HEK293T (cell line): ENCODE results near the gene TOP3B.
A peak's percentile ranks its signal among the peaks of the same experiment; 100 is the strongest.

Experiments
- CTCF ChIA-PET: fragments of 350-600 bp; formaldehyde crosslinking; extraction: SDS; loops from one replicate; lab custom pipeline; 2021; ENCODE audit warnings: antibody characterized with exemption, inconsistent platforms; lab: Yijun Ruan, JAX
- POLR2A ChIA-PET: fragments of 350-600 bp; formaldehyde crosslinking; extraction: SDS; loops from one replicate; lab custom pipeline; 2020; ENCODE audit warnings: antibody characterized with exemption, inconsistent platforms; lab: Yijun Ruan, JAX
- DNase-seq: peaks from one replicate; pipeline ENCODE4 v3.0.0; 2012; ENCODE audit warnings: mixed read lengths; ENCODE audit errors: extremely low spot score
- ARNT ChIP-seq: fragments of 450-650 bp; IDR thresholded peaks from 2 replicates; pipeline ENCODE4 v1.6.1; 2017; ENCODE audit warnings: mild to moderate bottlenecking
- BHLHE40 ChIP-seq: fragments of 450-650 bp; IDR thresholded peaks from 2 replicates; pipeline ENCODE4 v1.6.1; 2016; ENCODE audit warnings: mild to moderate bottlenecking, moderate library complexity, borderline replicate concordance
- CTBP1 ChIP-seq: fragments of 450-650 bp; IDR thresholded peaks from 2 replicates; pipeline ENCODE4 v1.6.1; 2016; ENCODE audit warnings: borderline replicate concordance
- ELF4 ChIP-seq: fragments of 450-650 bp; IDR thresholded peaks from 2 replicates; pipeline ENCODE4 v1.6.1; 2017; ENCODE audit warnings: antibody characterized with exemption
- FOXA1 ChIP-seq: fragments of 450-650 bp; IDR thresholded peaks from 2 replicates; pipeline ENCODE4 v1.6.1; 2016; ENCODE audit warnings: mild to moderate bottlenecking
- FOXK2 ChIP-seq: fragments of 450-650 bp; IDR thresholded peaks from 2 replicates; pipeline ENCODE4 v1.6.1; 2016; ENCODE audit warnings: mild to moderate bottlenecking
- FOXM1 ChIP-seq: fragments of 450-650 bp; IDR thresholded peaks from 2 replicates; pipeline ENCODE4 v1.6.1; 2017; ENCODE audit warnings: mild to moderate bottlenecking, borderline replicate concordance
- HDGF ChIP-seq: fragments of 450-650 bp; IDR thresholded peaks from 2 replicates; pipeline ENCODE4 v1.6.1; 2017; ENCODE audit warnings: antibody characterized with exemption, borderline replicate concordance
- L3MBTL2 ChIP-seq: fragments of 450-650 bp; conservative IDR thresholded peaks from 2 replicates; pipeline ENCODE4 v1.6.1; 2016; ENCODE audit warnings: mild to moderate bottlenecking
- LEF1 ChIP-seq: fragments of 450-650 bp; IDR thresholded peaks from 2 replicates; pipeline ENCODE4 v1.6.1; 2017; ENCODE audit warnings: mild to moderate bottlenecking, borderline replicate concordance
- NFRKB ChIP-seq: fragments of 450-650 bp; IDR thresholded peaks from 2 replicates; pipeline ENCODE4 v1.6.1; 2016; ENCODE audit warnings: mild to moderate bottlenecking, moderate library complexity
- PKNOX1 ChIP-seq: fragments of 450-650 bp; IDR thresholded peaks from 2 replicates; pipeline ENCODE4 v1.6.1; 2016
- SP1 ChIP-seq: fragments of 450-650 bp; IDR thresholded peaks from 2 replicates; pipeline ENCODE4 v1.6.1; 2017
- SUZ12 ChIP-seq: fragments of 450-650 bp; IDR thresholded peaks from 2 replicates; pipeline ENCODE4 v1.6.1; 2016; ENCODE audit warnings: mild to moderate bottlenecking
- TARDBP ChIP-seq: fragments of 450-650 bp; IDR thresholded peaks from 2 replicates; pipeline ENCODE4 v1.6.1; 2016
- ZNF384 ChIP-seq: fragments of 450-650 bp; IDR thresholded peaks from 2 replicates; pipeline ENCODE4 v1.6.1; 2016

Gene TOP3B

GRCh38 chr22:21947040-21948014 is 35.3 kb downstream of the TOP3B start:
- ChIA-PET CTCF (interaction anchor here (0.6 to 3.3 kb wide), 2 partner anchors 9 to 254 kb away, joined by 4 to 17 read pairs; no protein-coding TSS in a partner anchor), POLR2A (no interaction called here)
- no peak for TF ChIP-seq SUZ12
- TF ChIP-seq FOXA1: no peak; the same call in 1 of the 2 replicates
- TF ChIP-seq ELF4: no peak
- no peak for TF ChIP-seq HDGF
- TF ChIP-seq CTBP1: no peak
- no peak for TF ChIP-seq PKNOX1
- no peak for TF ChIP-seq ZNF384
- TF ChIP-seq BHLHE40: no peak
- no peak for TF ChIP-seq FOXM1
- TF ChIP-seq TARDBP: no peak
- TF ChIP-seq NFRKB: no peak
- TF ChIP-seq ARNT: no peak
- no peak for TF ChIP-seq FOXK2
- TF ChIP-seq SP1: no peak
- no peak for TF ChIP-seq LEF1
- no peak for TF ChIP-seq L3MBTL2
- DNase-seq: peak; percentile 53

GRCh38 chr22:21946262-21946925 is 36.2 kb downstream of the TOP3B start:
- no peak for DNase-seq
- ChIA-PET CTCF (interaction anchor here (0.6 kb wide), 1 partner anchor 255 kb away, joined by 4 read pairs; no protein-coding TSS in a partner anchor), POLR2A (no interaction called here)

GRCh38 chr22:21945453-21946261 is 36.9 kb downstream of the TOP3B start:
- ChIA-PET POLR2A (no interaction called here), CTCF (no interaction called here)
- no peak for DNase-seq

More at GRCh38 chr22:21946262-21946925, 36.2 kb downstream of the TOP3B start:
- no peak for TF ChIP-seq LEF1
- TF ChIP-seq ARNT: no peak
- TF ChIP-seq FOXM1: no peak
- no peak for TF ChIP-seq HDGF
- no peak for TF ChIP-seq SUZ12

DNA sequence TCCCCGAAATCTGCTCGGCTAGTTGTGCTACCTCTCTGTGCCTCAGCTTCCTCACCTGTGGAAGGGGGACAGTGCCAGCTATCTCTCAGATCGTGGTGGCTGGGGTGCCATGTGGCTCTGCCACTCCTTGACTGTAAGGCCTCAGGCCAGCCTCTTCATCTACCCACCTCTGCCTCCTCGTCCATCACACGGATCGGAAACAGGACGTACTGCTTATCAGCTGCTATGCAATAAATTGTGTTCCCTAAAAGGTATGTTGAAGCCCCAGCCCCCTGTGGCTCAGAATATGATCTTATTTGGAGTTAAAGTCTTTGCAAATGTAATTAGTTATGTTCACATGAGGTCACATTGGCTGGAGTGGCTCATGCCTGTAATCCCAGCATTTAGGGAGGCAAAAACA is 37.7 kb downstream of the TOP3B start:
- TF ChIP-seq NFRKB: no peak
- TF ChIP-seq FOXM1: no peak
- no peak for TF ChIP-seq CTBP1
- no peak for TF ChIP-seq HDGF
- no peak for TF ChIP-seq ELF4
- no peak for TF ChIP-seq L3MBTL2
- no peak for TF ChIP-seq SUZ12
- no peak for TF ChIP-seq FOXA1
- TF ChIP-seq ARNT: no peak
- TF ChIP-seq LEF1: no peak
- TF ChIP-seq SP1: no peak
- no peak for TF ChIP-seq TARDBP
- no peak for TF ChIP-seq PKNOX1
- TF ChIP-seq ZNF384: no peak
- ChIA-PET POLR2A (no interaction called here), CTCF (no interaction called here)
- no peak for DNase-seq

More at GRCh38 chr22:21945453-21946261, 36.9 kb downstream of the TOP3B start:
- no peak for TF ChIP-seq CTBP1
- no peak for TF ChIP-seq NFRKB
- TF ChIP-seq LEF1: no peak
- no peak for TF ChIP-seq FOXA1
- TF ChIP-seq BHLHE40: no peak
- TF ChIP-seq L3MBTL2: no peak
- no peak for TF ChIP-seq ZNF384
- no peak for TF ChIP-seq FOXM1
- no peak for TF ChIP-seq HDGF
- TF ChIP-seq ARNT: no peak
- no peak for TF ChIP-seq ELF4

- POLR2A ChIA-PET: no interaction called here
- TF ChIP-seq NFRKB: no peak
- no peak for TF ChIP-seq LEF1
- TF ChIP-seq ELF4: no peak
- TF ChIP-seq PKNOX1: no peak
Observed at GRCh38 chr22:21943571-21944448, 38.8 kb downstream of the TOP3B start.

More at GRCh38 chr22:21943571-21944448, 38.8 kb downstream of the TOP3B start:
- CTCF ChIA-PET: no interaction called here
- DNase-seq: no peak
